PC-9 (cell line): Measurements from ENCODE around the gene UTS2R. TPM values are rescaled to one million over a fixed set of nuclear protein-coding genes. Genes with fewer than 3 reads are reported as not detected.
"Not testable (repeated sequence)": the region's sequence is repeated elsewhere in the genome, so short reads cannot be mapped to it uniquely, and the experiment has no call there.

ENCODE experiments used
- BruUV-seq: library from RNA; stranded (reverse); fragments of 400-500 nt; replicated peaks from 2 replicates; lab custom pipeline; 2021; lab: Mats Ljungman, UMichigan
- CTCF ChIA-PET: fragments of 300-600 bp; sonication (Branson Sonifier 250); formaldehyde crosslinking; loops from one replicate; lab custom pipeline; 2022; ENCODE audit warnings: antibody characterized with exemption; lab: Charles Lee
- POLR2A ChIA-PET: fragments of 300-600 bp; sonication (Branson Sonifier 250); formaldehyde crosslinking; loops from one replicate; lab custom pipeline; 2022; ENCODE audit warnings: antibody characterized with exemption; ENCODE audit not compliant: unreplicated experiment; lab: Charles Lee
- DNase-seq, 2 experiments: peaks; one replicate each; pipeline versions ENCODE4 v3.0.0 to v3.0.0-alpha.2; 2015 to 2022; ENCODE audit warnings: mixed read lengths in 1 of 2
- H2AFZ ChIP-seq: fragments of 200-600 bp; sonication (generic); 2 replicates; pipeline ENCODE4 v1.8.1; 2017; ENCODE audit warnings: antibody characterized with exemption
- H3F3A ChIP-seq: fragments of 200-600 bp; sonication (generic); 2 replicates; pipeline ENCODE4 v1.8.1; 2017; ENCODE audit warnings: antibody characterized with exemption, mild to moderate bottlenecking, low read depth; ENCODE audit not compliant: insufficient read depth
- H3K27ac ChIP-seq: fragments of 200-600 bp; sonication (generic); 2 replicates; pipeline ENCODE4 v1.6.1; 2016; ENCODE audit warnings: mixed run types
- H3K27me3 ChIP-seq: fragments of 200-600 bp; sonication (generic); 2 replicates; pipeline ENCODE4 v1.6.1; 2016; ENCODE audit warnings: low read depth, mixed run types; ENCODE audit not compliant: insufficient read depth
- H3K36me3 ChIP-seq: fragments of 200-600 bp; sonication (generic); 2 replicates; pipeline ENCODE4 v1.6.1; 2016; ENCODE audit warnings: low read depth, mixed run types
- H3K4me1 ChIP-seq: fragments of 200-600 bp; sonication (generic); replicated peaks from 2 replicates; pipeline ENCODE4 v1.6.1; 2016; ENCODE audit warnings: mixed run types; ENCODE audit not compliant: insufficient read depth
- H3K4me2 ChIP-seq: fragments of 200-600 bp; sonication (generic); 2 replicates; pipeline ENCODE4 v1.6.1; 2017; ENCODE audit warnings: mixed run types
- H3K4me3 ChIP-seq: fragments of 200-600 bp; sonication (generic); 2 replicates; pipeline ENCODE4 v1.6.1; 2016; ENCODE audit warnings: mixed run types
- H3K79me2 ChIP-seq: fragments of 200-600 bp; sonication (generic); 2 replicates; pipeline ENCODE4 v1.6.1; 2017; ENCODE audit warnings: low read depth, mixed run types
- H3K9me2 ChIP-seq: fragments of 200-600 bp; sonication (generic); 2 replicates; pipeline ENCODE4 v1.8.1; 2017; ENCODE audit warnings: mild to moderate bottlenecking; ENCODE audit not compliant: insufficient read depth
- H3K9me3 ChIP-seq: fragments of 200-600 bp; sonication (generic); 2 replicates; pipeline ENCODE4 v1.8.1; 2016; ENCODE audit warnings: low read depth; ENCODE audit not compliant: insufficient read depth
- H4K20me1 ChIP-seq: fragments of 200-600 bp; sonication (generic); 2 replicates; pipeline ENCODE4 v1.8.1; 2017; ENCODE audit not compliant: insufficient read depth
- CTCF ChIP-seq: fragments of 200-600 bp; sonication (generic); conservative IDR thresholded peaks from 2 replicates; pipeline ENCODE4 v1.6.1; 2017; ENCODE audit warnings: mixed run types, antibody characterized with exemption, mild to moderate bottlenecking, moderate library complexity
- EZH2 ChIP-seq: fragments of 200-600 bp; sonication (generic); IDR thresholded peaks from 2 replicates; pipeline ENCODE4 v1.8.0; 2017; ENCODE audit warnings: antibody characterized with exemption, low read depth
- intact Hi-C: fragments of 100-400 bp; cut with micrococcal nuclease; formaldehyde crosslinking; loops from one replicate; pipeline ENCODE4 v1.10.0; 2022; ENCODE audit not compliant: unreplicated experiment
- total RNA-seq: library from RNA; stranded (reverse); gene quantifications from 2 replicates; pipeline ENCODE4 v1.2.3, GENCODE V29; 2021

Gene UTS2R
- total RNA-seq, 1 experiment from 2014 or later: not detected

- H3K79me2 ChIP-seq: no peaks in the 10 kb centered on the region
- DNase-seq: no peak
- H3K4me3 ChIP-seq: no peak overlapping the region
- no TSS peak for BruUV-seq
- no peaks in the 10 kb centered on the region for H3K27me3 ChIP-seq
- H3K9me2 ChIP-seq: no peaks in the 10 kb centered on the region
- H3K9me3 ChIP-seq: no peaks in the 10 kb centered on the region
- CTCF ChIA-PET: interaction anchor here (0.7 kb wide), 1 partner anchor 561 kb away, joined by 10 read pairs; no protein-coding TSS in a partner anchor
- H4K20me1 ChIP-seq: peaks cover 7% of the 10 kb centered on the region
- H2AFZ ChIP-seq: no peak overlapping the region
- H3K4me2 ChIP-seq: no peak overlapping the region
- no peak overlapping the region for H3K27ac ChIP-seq
- intact Hi-C loops: loop anchor here (5.0 kb wide), 1 partner anchor 58 kb away; no protein-coding TSS in a partner anchor
- no peaks in the 10 kb centered on the region for H3F3A ChIP-seq
- POLR2A ChIA-PET: no interaction called here
- H3K36me3 ChIP-seq: no peaks in the 10 kb centered on the region
- no peaks in the 10 kb centered on the region for H3K4me1 ChIP-seq
- no peak for TF ChIP-seq EZH2
- no peak for TF ChIP-seq CTCF
Observed at GRCh38 chr17:82410014-82410716, 38.6 kb downstream of the UTS2R start.

- Histone ChIP-seq H3K4me3 (no peak overlapping the region), H3K4me2 (no peak overlapping the region), H3F3A (no peaks in the 10 kb centered on the region), H3K79me2 (no peaks in the 10 kb centered on the region), H3K27me3 (no peaks in the 10 kb centered on the region), H3K36me3 (no peaks in the 10 kb centered on the region), H3K4me1 (no peaks in the 10 kb centered on the region), H3K9me2 (no peaks in the 10 kb centered on the region), H4K20me1 (peaks cover 9% of the 10 kb centered on the region), H3K27ac (no peak overlapping the region), H2AFZ (no peak overlapping the region), H3K9me3 (no peaks in the 10 kb centered on the region)
- CTCF ChIA-PET: interaction anchor here (0.7 kb wide), 1 partner anchor 674 kb away, joined by 3 read pairs; no protein-coding TSS in a partner anchor
- TF ChIP-seq CTCF (no peak), EZH2 (no peak)
- no peak for DNase-seq
- intact Hi-C loops: loop anchor here (5.0 kb wide), 1 partner anchor 59 kb away; no protein-coding TSS in a partner anchor
- POLR2A ChIA-PET: no interaction called here
- BruUV-seq: no TSS peak
Observed at GRCh38 chr17:82411396-82412053, 40.0 kb downstream of the UTS2R start.

GRCh38 chr17:82412081-82412480 lies 40.5 kb downstream of the UTS2R start:
- H2AFZ ChIP-seq, POLR2A ChIA-PET, H3K79me2 ChIP-seq, H3F3A ChIP-seq, H3K27me3 ChIP-seq, DNase-seq, H3K27ac ChIP-seq, H3K9me3 ChIP-seq, H3K4me2 ChIP-seq, H3K4me1 ChIP-seq, H3K36me3 ChIP-seq, H3K9me2 ChIP-seq, H4K20me1 ChIP-seq, BruUV-seq, H3K4me3 ChIP-seq: not testable (repeated sequence)
- CTCF ChIA-PET: interaction anchor here (0.7 kb wide), 1 partner anchor 674 kb away, joined by 3 read pairs; no protein-coding TSS in a partner anchor
- intact Hi-C loops: loop anchor here (5.0 kb wide), 1 partner anchor 60 kb away; no protein-coding TSS in a partner anchor
